Endodermal cell (in vitro differentiated cells): ENCODE results near the gene MAP7. TPM values are rescaled to one million over a fixed set of nuclear protein-coding genes. Genes with fewer than 3 reads are reported as not detected.
"Not testable (repeated sequence)": the region's sequence is repeated elsewhere in the genome, so short reads cannot be mapped to it uniquely, and the experiment has no call there.

Experiments used
- DNase-seq: peaks from one replicate; pipeline ENCODE4 v3.0.0-alpha.2; 2017
- H3K27ac ChIP-seq: 2 replicates; pipeline ENCODE4 v1.5.1; 2013; ENCODE audit warnings: mild to moderate bottlenecking, low read depth, low read length, moderate library complexity
- H3K27me3 ChIP-seq: 2 replicates; pipeline ENCODE4 v1.6.1; 2013; ENCODE audit warnings: mild to moderate bottlenecking, low read length, moderate library complexity; ENCODE audit not compliant: insufficient read depth, control insufficient read depth, poor library complexity, severe bottlenecking
- H3K36me3 ChIP-seq: 2 replicates; pipeline ENCODE4 v1.7.0; 2013; ENCODE audit warnings: mild to moderate bottlenecking, low read length, moderate library complexity; ENCODE audit not compliant: control insufficient read depth, insufficient read depth
- H3K4me1 ChIP-seq: one replicate; pipeline ENCODE4 v1.7.0; 2013; ENCODE audit warnings: low read length; ENCODE audit not compliant: control insufficient read depth, insufficient read depth
- H3K4me3 ChIP-seq: 2 replicates; pipeline ENCODE4 v1.5.1; 2013; ENCODE audit warnings: mild to moderate bottlenecking, low read length, moderate library complexity
- H3K9ac ChIP-seq: 2 replicates; pipeline ENCODE4 v1.6.1; 2013; ENCODE audit warnings: mild to moderate bottlenecking, low read length, moderate library complexity; ENCODE audit not compliant: poor library complexity, severe bottlenecking; ENCODE audit errors: extremely low read depth
- H3K9me3 ChIP-seq: 2 replicates; pipeline ENCODE4 v1.6.1; 2013; ENCODE audit warnings: mild to moderate bottlenecking, low read length, moderate library complexity; ENCODE audit not compliant: control insufficient read depth
- H3K27ac Mint-ChIP-seq: 2 replicates; pipeline ENCODE4 v1.8.0; 2020; ENCODE audit warnings: mixed read lengths
- H3K27me3 Mint-ChIP-seq: 2 replicates; pipeline ENCODE4 v1.8.0; 2021; ENCODE audit warnings: mild to moderate bottlenecking, mixed read lengths; ENCODE audit not compliant: insufficient read depth
- H3K36me3 Mint-ChIP-seq: 2 replicates; pipeline ENCODE4 v1.8.0; 2020; ENCODE audit warnings: low read depth, mixed read lengths
- H3K4me1 Mint-ChIP-seq: 2 replicates; pipeline ENCODE4 v1.8.0; 2020; ENCODE audit warnings: mixed read lengths
- H3K4me3 Mint-ChIP-seq: 2 replicates; pipeline ENCODE4 v1.8.0; 2020; ENCODE audit warnings: mild to moderate bottlenecking, moderate library complexity, mixed read lengths
- H3K9me3 Mint-ChIP-seq: 2 replicates; pipeline ENCODE4 v1.8.0; 2020; ENCODE audit warnings: mild to moderate bottlenecking, mixed read lengths
- WGBS, 2 experiments: methylation state at CpG; one replicate each; pipeline versions ENCODE4 v1.1.5 to v1.1.7; 2013; ENCODE audit warnings: missing lambda C conversion rate in 2 of 2, mixed read lengths in 1 of 2; ENCODE audit not compliant: insufficient coverage in 1 of 2, insufficient read length in 1 of 2; 5-methylcytosine and 5-hydroxymethylcytosine counted together
- total RNA-seq, 2 donors: library from RNA; stranded (reverse); fragmentation: NEBNext Ultra II Directional in 1 of 2; extraction: Animal tissue kit (Norgen Biotek cat#: 25700) in 1 of 2; gene quantifications; 2 replicates in 1 of 2; 3 replicates in 1 of 2; pipeline ENCODE4 v1.2.1, GENCODE V29; 2021
- TF ChIP-seq, protein P1 (sequence below): fragments of 200-600 bp; sonication (generic); conservative IDR thresholded peaks from 2 replicates; pipeline ENCODE4 v1.5.0; 2021; ENCODE audit warnings: antibody characterized with exemption, mild to moderate bottlenecking

MAP7 gene
- total RNA-seq, 2 donors from 2014 or later = 42.4 to 48.7 TPM

DNA sequence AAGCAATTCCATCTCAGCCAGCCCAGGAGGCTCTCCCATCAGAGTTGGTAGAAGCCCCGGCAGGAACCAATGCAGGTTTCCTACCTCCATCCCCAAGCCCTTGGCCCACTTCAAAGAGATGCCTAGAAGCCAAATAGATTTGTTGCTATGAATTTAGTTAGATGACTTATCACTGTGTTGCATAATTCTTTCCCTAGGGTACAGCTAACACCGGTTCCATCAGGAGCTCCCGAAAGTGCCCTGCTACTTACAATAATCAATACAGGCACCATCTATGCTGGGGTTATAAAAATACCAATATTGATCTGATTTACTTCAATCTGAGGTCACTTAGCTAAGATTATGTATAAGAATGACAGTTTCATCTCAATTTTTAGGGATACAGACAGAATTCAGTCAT, 113.0 kb downstream of the MAP7 start:
- H3K9me3 Mint-ChIP-seq = no peaks in the 10 kb centered on the region
- H3K36me3 ChIP-seq = no peaks in the 10 kb centered on the region
- peak overlapping the region; percentile 55 for H3K27ac Mint-ChIP-seq
- no peak for DNase-seq
- TF ChIP-seq, protein P1, sequence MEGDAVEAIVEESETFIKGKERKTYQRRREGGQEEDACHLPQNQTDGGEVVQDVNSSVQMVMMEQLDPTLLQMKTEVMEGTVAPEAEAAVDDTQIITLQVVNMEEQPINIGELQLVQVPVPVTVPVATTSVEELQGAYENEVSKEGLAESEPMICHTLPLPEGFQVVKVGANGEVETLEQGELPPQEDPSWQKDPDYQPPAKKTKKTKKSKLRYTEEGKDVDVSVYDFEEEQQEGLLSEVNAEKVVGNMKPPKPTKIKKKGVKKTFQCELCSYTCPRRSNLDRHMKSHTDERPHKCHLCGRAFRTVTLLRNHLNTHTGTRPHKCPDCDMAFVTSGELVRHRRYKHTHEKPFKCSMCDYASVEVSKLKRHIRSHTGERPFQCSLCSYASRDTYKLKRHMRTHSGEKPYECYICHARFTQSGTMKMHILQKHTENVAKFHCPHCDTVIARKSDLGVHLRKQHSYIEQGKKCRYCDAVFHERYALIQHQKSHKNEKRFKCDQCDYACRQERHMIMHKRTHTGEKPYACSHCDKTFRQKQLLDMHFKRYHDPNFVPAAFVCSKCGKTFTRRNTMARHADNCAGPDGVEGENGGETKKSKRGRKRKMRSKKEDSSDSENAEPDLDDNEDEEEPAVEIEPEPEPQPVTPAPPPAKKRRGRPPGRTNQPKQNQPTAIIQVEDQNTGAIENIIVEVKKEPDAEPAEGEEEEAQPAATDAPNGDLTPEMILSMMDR = no peak
- no peak overlapping the region for H3K27ac ChIP-seq
- H3K36me3 Mint-ChIP-seq = no peaks in the 10 kb centered on the region
- 93 to 100% methylated on average over 2 to 3 of the region's 3 CpGs for WGBS, 2 experiments
- no peak overlapping the region for H3K4me3 Mint-ChIP-seq
- H3K27me3 Mint-ChIP-seq = no peaks in the 10 kb centered on the region
- H3K9ac ChIP-seq = no peak overlapping the region
- H3K4me3 ChIP-seq = no peak overlapping the region
- H3K9me3 ChIP-seq = no peaks in the 10 kb centered on the region
- H3K27me3 ChIP-seq = no peaks in the 10 kb centered on the region
- H3K4me1 Mint-ChIP-seq = peaks cover 40% of the 10 kb centered on the region
- H3K4me1 ChIP-seq = no peaks in the 10 kb centered on the region

- Mint-ChIP-seq H3K36me3 (peaks cover 3% of the 10 kb centered on the region), H3K27ac (peak overlapping the region; percentile 84), H3K9me3 (no peaks in the 10 kb centered on the region), H3K4me3 (no peak overlapping the region), H3K27me3 (no peaks in the 10 kb centered on the region), H3K4me1 (peaks cover 35% of the 10 kb centered on the region)
- no peaks in the 10 kb centered on the region for H3K9me3 ChIP-seq
- no peaks in the 10 kb centered on the region for H3K36me3 ChIP-seq
- no peak overlapping the region for H3K4me3 ChIP-seq
- 79 to 83% methylated on average over 1 to 2 of the region's 2 CpGs for WGBS, 2 experiments
- DNase-seq = no peak
- no peaks in the 10 kb centered on the region for H3K27me3 ChIP-seq
- H3K27ac ChIP-seq = no peak overlapping the region
- no peak overlapping the region for H3K9ac ChIP-seq
- TF ChIP-seq, protein P1 = no peak
- H3K4me1 ChIP-seq = no peaks in the 10 kb centered on the region
Measured at GRCh38 chr6:136435101-136435500, 115.1 kb downstream of the MAP7 start.

GRCh38 chr6:136431306-136431705, 118.9 kb downstream of the MAP7 start:
- H3K4me1 Mint-ChIP-seq = peaks cover 21% of the 10 kb centered on the region
- H3K36me3 Mint-ChIP-seq, H3K9me3 ChIP-seq, H3K9ac ChIP-seq, H3K36me3 ChIP-seq, H3K27me3 ChIP-seq, H3K27ac ChIP-seq, DNase-seq, H3K4me1 ChIP-seq, H3K9me3 Mint-ChIP-seq, H3K4me3 ChIP-seq, H3K4me3 Mint-ChIP-seq, H3K27me3 Mint-ChIP-seq, H3K27ac Mint-ChIP-seq: not testable (repeated sequence)
- WGBS, 2 experiments = 88 to 95% methylated on average over 4 to 5 of the region's 5 CpGs
